ENCODE data around the gene MAGI2.

MAGI2 gene

DNA sequence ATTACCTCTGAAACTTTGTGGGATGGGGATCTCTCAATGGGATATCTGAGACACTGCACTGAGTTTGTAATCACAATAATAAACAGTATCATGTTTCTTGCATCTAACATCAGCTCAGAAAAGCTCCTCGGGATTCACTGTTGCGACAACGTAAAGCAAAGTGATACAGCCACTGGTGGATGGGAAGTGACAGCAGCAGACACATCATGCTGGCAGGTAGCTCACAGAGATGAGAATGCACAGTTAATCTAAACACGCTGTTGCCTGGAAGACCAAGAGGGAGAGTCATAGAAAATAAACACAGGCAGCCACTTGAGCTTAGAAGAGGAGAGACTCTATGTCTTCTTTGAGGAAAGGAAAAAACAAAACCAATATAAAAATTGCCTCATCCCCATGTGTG is 513.8 kb downstream of the MAGI2 start:
- Mint-ChIP-seq H3K27me3 (no peaks in the 10 kb centered on the region), H3K4me3 (no peak overlapping the region), H3K4me1 (ENCODE audit: low read depth) (no peaks in the 10 kb centered on the region), H3K27ac (no peak overlapping the region), H3K9me3 (peaks cover 9% of the 10 kb centered on the region), H3K36me3 (ENCODE audit: low read depth) (no peaks in the 10 kb centered on the region)
- intact Hi-C loops (cut with micrococcal nuclease): no loop called here

DNA sequence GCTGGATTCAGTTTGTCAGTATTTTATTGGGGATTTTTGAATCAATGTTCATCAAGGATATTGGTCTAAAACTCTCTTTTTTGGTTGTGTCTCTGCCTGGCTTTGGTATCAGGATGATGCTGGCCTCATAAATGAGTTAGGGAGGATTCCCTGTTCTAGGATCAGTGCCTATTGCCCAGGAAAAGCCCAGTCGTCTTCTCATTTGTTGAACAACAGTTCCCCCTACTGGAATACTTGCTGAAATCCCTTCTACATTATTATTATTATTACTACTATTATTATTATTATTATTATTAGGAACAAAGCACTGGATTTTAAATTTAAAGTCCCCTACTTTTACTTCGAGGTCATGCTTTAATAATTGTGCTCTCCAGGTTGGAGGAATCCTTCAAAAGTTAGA is 528.9 kb downstream of the MAGI2 start:
- Mint-ChIP-seq H3K36me3 (ENCODE audit: low read depth) (no peaks in the 10 kb centered on the region), H3K9me3 (no peaks in the 10 kb centered on the region), H3K4me3 (no peak overlapping the region), H3K27ac (no peak overlapping the region), H3K27me3 (no peaks in the 10 kb centered on the region), H3K4me1 (ENCODE audit: low read depth) (no peaks in the 10 kb centered on the region)
- intact Hi-C loops (cut with micrococcal nuclease): no loop called here

- no peaks in the 10 kb centered on the region for H3K36me3 Mint-ChIP-seq (ENCODE audit: low read depth)
- no peak overlapping the region for H3K27ac Mint-ChIP-seq
- H3K4me1 Mint-ChIP-seq (ENCODE audit: low read depth): no peaks in the 10 kb centered on the region
- H3K27me3 Mint-ChIP-seq: no peaks in the 10 kb centered on the region
- H3K9me3 Mint-ChIP-seq: peaks cover 6% of the 10 kb centered on the region
- intact Hi-C loops (cut with micrococcal nuclease): no loop called here
- no peak overlapping the region for H3K4me3 Mint-ChIP-seq
Measured at GRCh38 chr7:78912781-78913180, 540.7 kb downstream of the MAGI2 start.

- Mint-ChIP-seq H3K4me3 (no peak overlapping the region), H3K27me3 (no peaks in the 10 kb centered on the region), H3K9me3 (peaks cover 27% of the 10 kb centered on the region), H3K27ac (no peak overlapping the region), H3K4me1 (ENCODE audit: low read depth) (no peaks in the 10 kb centered on the region), H3K36me3 (ENCODE audit: low read depth) (no peaks in the 10 kb centered on the region)
- intact Hi-C loops (cut with micrococcal nuclease): no loop called here
Measured at GRCh38 chr7:78906735-78907134, 546.7 kb downstream of the MAGI2 start.

- Mint-ChIP-seq H3K4me3 (no peak overlapping the region), H3K4me1 (ENCODE audit: low read depth) (no peaks in the 10 kb centered on the region), H3K27ac (no peak overlapping the region), H3K27me3 (no peaks in the 10 kb centered on the region), H3K36me3 (ENCODE audit: low read depth) (no peaks in the 10 kb centered on the region), H3K9me3 (peaks cover 27% of the 10 kb centered on the region)
- intact Hi-C loops (cut with micrococcal nuclease): no loop called here
Measured at GRCh38 chr7:78905436-78905835, 548.0 kb downstream of the MAGI2 start.

GRCh38 chr7:78904983-78905382 is 548.5 kb downstream of the MAGI2 start:
- H3K27me3 Mint-ChIP-seq: no peaks in the 10 kb centered on the region
- no peak overlapping the region for H3K4me3 Mint-ChIP-seq
- no peaks in the 10 kb centered on the region for H3K4me1 Mint-ChIP-seq (ENCODE audit: low read depth)
- H3K9me3 Mint-ChIP-seq: peaks cover 27% of the 10 kb centered on the region
- intact Hi-C loops (cut with micrococcal nuclease): no loop called here
- no peak overlapping the region for H3K27ac Mint-ChIP-seq
- H3K36me3 Mint-ChIP-seq (ENCODE audit: low read depth): no peaks in the 10 kb centered on the region

DNA sequence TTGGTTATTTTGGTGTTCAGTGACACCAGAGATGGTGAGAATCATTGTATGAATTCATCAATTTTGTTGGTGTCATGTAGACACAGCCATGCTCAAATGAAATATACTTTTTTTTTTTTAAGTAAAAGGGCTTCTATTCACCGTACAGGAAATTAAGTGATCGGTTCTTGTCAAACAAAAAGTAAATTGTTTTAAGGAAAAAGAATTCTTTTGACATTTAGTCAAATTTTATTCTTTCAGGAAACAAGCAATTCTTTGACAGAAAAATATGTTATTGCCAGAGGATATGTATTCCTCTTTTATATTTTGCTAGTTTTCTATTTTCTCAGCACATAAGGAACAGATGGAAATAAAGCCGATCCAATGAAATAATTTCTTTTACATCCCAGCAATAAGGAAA is 551.9 kb downstream of the MAGI2 start:
- Mint-ChIP-seq H3K36me3 (ENCODE audit: low read depth) (no peaks in the 10 kb centered on the region), H3K4me3 (no peak overlapping the region), H3K4me1 (ENCODE audit: low read depth) (no peaks in the 10 kb centered on the region), H3K27ac (no peak overlapping the region), H3K27me3 (no peaks in the 10 kb centered on the region), H3K9me3 (peaks cover 26% of the 10 kb centered on the region)
- intact Hi-C loops (cut with micrococcal nuclease): no loop called here

GRCh38 chr7:78900806-78901205 is 552.7 kb downstream of the MAGI2 start:
- Mint-ChIP-seq H3K27me3 (no peaks in the 10 kb centered on the region), H3K4me3 (no peak overlapping the region), H3K4me1 (ENCODE audit: low read depth) (no peaks in the 10 kb centered on the region), H3K36me3 (ENCODE audit: low read depth) (no peaks in the 10 kb centered on the region), H3K27ac (no peak overlapping the region), H3K9me3 (peaks cover 19% of the 10 kb centered on the region)
- intact Hi-C loops (cut with micrococcal nuclease): no loop called here

DNA sequence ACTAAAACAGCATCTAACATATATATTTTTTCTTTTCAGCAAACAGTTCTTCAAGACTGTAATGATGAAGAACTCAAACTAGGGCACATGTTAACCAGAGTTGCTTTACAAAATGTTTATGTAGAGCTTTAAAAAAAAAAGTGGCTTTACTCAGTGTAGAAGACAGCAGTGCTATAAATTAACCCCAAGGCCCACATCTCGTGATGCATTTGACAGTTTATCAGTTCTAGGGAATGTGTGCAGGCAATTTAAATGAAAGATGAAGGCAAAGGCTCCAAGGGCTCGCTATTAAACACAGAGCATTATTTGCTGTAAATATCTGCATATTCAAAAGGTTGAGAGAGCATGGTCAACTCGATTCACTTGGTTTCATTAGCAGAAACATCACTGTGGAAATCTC is 558.1 kb downstream of the MAGI2 start:
- Mint-ChIP-seq H3K36me3 (ENCODE audit: low read depth) (no peaks in the 10 kb centered on the region), H3K4me3 (no peak overlapping the region), H3K9me3 (peaks cover 17% of the 10 kb centered on the region), H3K27ac (no peak overlapping the region), H3K4me1 (ENCODE audit: low read depth) (no peaks in the 10 kb centered on the region), H3K27me3 (no peaks in the 10 kb centered on the region)
- intact Hi-C loops (cut with micrococcal nuclease): no loop called here

DNA sequence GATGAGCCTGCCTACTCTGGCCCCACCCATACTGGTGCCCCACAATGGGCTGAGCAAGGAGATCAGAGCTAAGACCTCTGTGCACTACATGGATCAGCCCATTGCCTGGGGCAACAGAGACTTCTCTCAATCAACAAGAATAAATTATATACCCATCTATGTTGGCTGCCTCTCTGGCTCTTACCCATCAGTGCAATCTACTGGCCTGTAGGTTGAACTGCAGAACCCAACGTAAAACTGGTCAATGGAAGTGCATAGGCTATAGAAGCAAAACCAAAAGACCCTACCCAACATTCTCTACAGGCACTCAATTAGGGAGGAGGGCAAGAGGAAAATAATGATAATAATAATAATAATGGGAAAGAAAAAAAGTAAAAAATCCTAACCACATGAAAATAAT is 574.3 kb downstream of the MAGI2 start:
- peaks cover 70% of the 10 kb centered on the region for H3K9me3 Mint-ChIP-seq
- no peaks in the 10 kb centered on the region for H3K36me3 Mint-ChIP-seq (ENCODE audit: low read depth)
- intact Hi-C loops (cut with micrococcal nuclease): no loop called here
- H3K27me3 Mint-ChIP-seq: no peaks in the 10 kb centered on the region
- H3K27ac Mint-ChIP-seq: no peak overlapping the region
- no peaks in the 10 kb centered on the region for H3K4me1 Mint-ChIP-seq (ENCODE audit: low read depth)
- no peak overlapping the region for H3K4me3 Mint-ChIP-seq

DNA sequence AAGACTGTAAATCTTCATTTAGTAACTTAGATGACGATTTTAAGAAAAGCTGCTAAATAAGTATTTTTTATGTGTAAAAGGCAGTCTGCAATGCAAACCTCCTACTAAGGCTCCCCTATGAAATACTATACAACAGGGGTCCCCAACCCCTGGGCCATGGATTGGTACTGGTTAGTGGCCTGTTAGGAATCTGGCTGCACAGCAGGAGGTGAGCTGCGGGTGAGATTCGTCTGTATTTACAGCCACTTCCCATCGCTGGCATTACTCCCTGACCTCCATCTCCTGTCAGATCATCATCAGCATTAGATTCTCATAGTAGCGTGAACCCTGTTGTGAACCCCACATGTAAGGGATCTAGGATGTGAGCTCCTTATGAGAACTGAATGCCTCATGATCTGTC is 580.4 kb downstream of the MAGI2 start:
- H3K36me3 Mint-ChIP-seq (ENCODE audit: low read depth): no peaks in the 10 kb centered on the region
- no peaks in the 10 kb centered on the region for H3K4me1 Mint-ChIP-seq (ENCODE audit: low read depth)
- H3K9me3 Mint-ChIP-seq: peaks cover 42% of the 10 kb centered on the region
- H3K4me3 Mint-ChIP-seq: no peak overlapping the region
- no peak overlapping the region for H3K27ac Mint-ChIP-seq
- intact Hi-C loops (cut with micrococcal nuclease): no loop called here
- H3K27me3 Mint-ChIP-seq: no peaks in the 10 kb centered on the region

DNA sequence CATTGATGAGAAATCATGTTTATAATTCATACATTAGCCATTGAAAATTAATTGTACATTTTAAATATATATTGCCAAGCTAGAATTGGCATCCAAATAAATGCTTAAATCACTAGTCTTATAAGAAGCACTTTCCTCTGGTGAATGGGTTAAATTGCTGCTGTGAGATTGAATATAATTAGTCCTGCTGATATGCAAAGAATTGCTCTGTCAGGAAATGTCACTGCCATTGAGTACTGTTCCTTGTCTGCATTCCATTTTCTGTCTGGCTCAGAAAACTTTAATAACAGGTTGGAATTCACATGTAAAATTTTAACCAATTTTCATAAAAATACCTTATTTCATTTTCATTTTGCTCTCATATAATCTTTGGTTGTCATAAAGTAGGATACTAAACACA is 589.1 kb downstream of the MAGI2 start:
- intact Hi-C loops (cut with micrococcal nuclease): no loop called here
- no peaks in the 10 kb centered on the region for H3K27me3 Mint-ChIP-seq
- no peaks in the 10 kb centered on the region for H3K4me1 Mint-ChIP-seq (ENCODE audit: low read depth)
- H3K4me3 Mint-ChIP-seq: no peak overlapping the region
- no peak overlapping the region for H3K27ac Mint-ChIP-seq
- H3K36me3 Mint-ChIP-seq (ENCODE audit: low read depth): no peaks in the 10 kb centered on the region
- peaks cover 56% of the 10 kb centered on the region for H3K9me3 Mint-ChIP-seq

GRCh38 chr7:78863281-78863680 is 590.2 kb downstream of the MAGI2 start:
- Mint-ChIP-seq H3K4me1 (ENCODE audit: low read depth) (no peaks in the 10 kb centered on the region), H3K27ac (no peak overlapping the region), H3K27me3 (no peaks in the 10 kb centered on the region), H3K9me3 (peaks cover 63% of the 10 kb centered on the region), H3K4me3 (no peak overlapping the region), H3K36me3 (ENCODE audit: low read depth) (no peaks in the 10 kb centered on the region)
- intact Hi-C loops (cut with micrococcal nuclease): no loop called here

DNA sequence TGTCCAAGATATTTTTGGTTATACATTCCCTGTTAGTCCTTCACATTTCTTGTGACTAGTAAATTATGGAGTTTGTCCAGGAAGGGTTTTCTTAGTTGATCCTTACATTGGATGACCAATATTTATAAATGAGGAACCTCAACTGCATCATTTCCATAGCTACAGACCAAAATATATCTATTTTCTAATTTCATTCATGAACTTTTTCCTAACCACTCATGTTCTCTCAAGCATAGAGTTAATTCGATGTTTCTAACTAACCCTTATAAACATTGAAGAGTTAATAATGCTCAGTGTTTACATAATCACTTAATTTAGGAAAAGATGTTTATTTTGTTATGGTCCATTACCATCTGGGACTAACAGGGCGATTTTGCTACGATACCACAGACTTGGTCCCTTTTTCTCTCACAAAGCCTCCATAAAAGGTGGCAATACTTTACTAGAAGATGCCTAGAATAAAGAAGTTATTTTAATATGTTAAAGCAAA is 591.0 kb downstream of the MAGI2 start:
- H3K27me3 Mint-ChIP-seq: no peaks in the 10 kb centered on the region
- intact Hi-C loops (cut with micrococcal nuclease): no loop called here
- no peaks in the 10 kb centered on the region for H3K4me1 Mint-ChIP-seq (ENCODE audit: low read depth)
- H3K4me3 Mint-ChIP-seq: no peak overlapping the region
- peaks cover 64% of the 10 kb centered on the region for H3K9me3 Mint-ChIP-seq
- H3K36me3 Mint-ChIP-seq (ENCODE audit: low read depth): no peaks in the 10 kb centered on the region
- H3K27ac Mint-ChIP-seq: no peak overlapping the region

DNA sequence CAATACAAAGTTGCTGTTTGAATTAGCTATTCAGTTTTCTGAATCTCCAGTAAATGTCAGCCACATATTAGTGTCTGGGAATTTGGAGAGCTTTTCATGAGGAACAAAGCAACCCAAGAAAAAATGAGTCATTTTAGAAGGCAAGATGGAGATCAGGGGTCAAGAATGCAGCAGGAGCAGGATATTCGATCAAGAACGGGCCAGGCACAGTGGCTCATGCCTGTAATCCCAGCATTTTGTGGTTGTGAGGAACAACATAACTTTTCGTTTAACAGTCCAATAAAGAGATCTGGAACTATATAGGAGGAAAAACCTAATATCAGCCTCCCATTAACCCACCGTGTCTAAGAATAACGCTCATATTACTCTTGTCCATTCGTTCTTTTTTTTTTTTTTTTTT is 600.5 kb downstream of the MAGI2 start:
- Mint-ChIP-seq H3K9me3 (peaks cover 9% of the 10 kb centered on the region), H3K4me1 (ENCODE audit: low read depth) (no peaks in the 10 kb centered on the region), H3K27ac (no peak overlapping the region), H3K27me3 (no peaks in the 10 kb centered on the region), H3K36me3 (ENCODE audit: low read depth) (no peaks in the 10 kb centered on the region), H3K4me3 (no peak overlapping the region)
- intact Hi-C loops (cut with micrococcal nuclease): no loop called here
